Stimulated activated CD4-positive, alpha-beta T cell treated with anti-CD3 and anti-CD28 coated beads, Interleukin-2, amount 100 ng/mL, for 24 hours (primary cell): ENCODE data around the gene GPR78.
"Not testable (repeated sequence)": the region's sequence is repeated elsewhere in the genome, so short reads cannot be mapped to it uniquely, and the experiment has no call there.

Source experiments
- DNase-seq, 2 donors: peaks; one replicate each; pipeline ENCODE4 v3.0.0-alpha.2; 2020

GPR78 gene

GRCh38 chr4:8618961-8619720 is 38.9 kb downstream of the GPR78 start:
- DNase-seq: no peak

DNA sequence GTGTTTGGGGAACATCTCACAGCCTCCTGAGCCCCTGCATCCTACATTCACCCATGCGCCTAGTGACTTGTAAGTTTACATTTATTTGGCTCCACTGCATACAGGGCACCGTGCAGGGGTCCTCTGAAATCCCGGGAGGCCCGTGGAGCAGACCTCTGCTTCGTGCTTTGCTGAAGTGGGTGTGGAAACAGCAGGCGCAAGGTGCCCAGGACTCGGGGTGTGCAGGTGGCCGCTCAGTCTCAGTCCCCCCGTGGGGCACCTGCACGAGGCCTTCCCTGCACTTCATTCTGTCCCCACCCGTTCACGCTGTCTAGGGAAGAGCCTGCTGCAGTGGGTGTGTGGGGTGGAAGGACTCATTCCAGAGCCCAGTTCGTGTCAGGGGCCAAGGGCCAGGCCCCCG is 40.9 kb downstream of the GPR78 start:
- not testable (repeated sequence) for DNase-seq

GRCh38 chr4:8624601-8625272 is 44.5 kb downstream of the GPR78 start:
- not testable (repeated sequence) for DNase-seq

- not testable (repeated sequence) for DNase-seq
These were observed 50.2 kb downstream of the GPR78 start for GRCh38 chr4:8630240-8630905.

DNA sequence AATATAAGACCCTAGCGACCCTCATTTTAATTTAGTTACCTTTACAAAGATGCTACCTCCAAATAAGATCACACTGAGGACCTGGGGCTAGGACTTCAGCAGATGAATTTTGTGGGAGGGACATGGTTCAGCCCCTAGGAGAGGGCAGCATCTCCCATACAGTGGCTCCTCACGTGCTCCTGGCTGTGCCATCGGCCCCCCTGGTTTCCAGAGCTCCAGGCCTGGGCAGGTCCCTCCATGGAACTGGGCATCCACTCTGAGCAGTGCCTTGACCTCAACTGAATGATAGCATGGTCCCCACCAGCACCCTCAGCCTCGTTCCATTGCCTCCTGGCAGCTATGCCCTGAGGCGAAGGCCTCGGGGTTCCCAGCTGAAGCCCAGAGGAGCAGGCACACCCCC is 51.7 kb downstream of the GPR78 start:
- DNase-seq: not testable (repeated sequence)

GRCh38 chr4:8634773-8635172 is 54.6 kb downstream of the GPR78 start:
- DNase-seq: not testable (repeated sequence)

DNA sequence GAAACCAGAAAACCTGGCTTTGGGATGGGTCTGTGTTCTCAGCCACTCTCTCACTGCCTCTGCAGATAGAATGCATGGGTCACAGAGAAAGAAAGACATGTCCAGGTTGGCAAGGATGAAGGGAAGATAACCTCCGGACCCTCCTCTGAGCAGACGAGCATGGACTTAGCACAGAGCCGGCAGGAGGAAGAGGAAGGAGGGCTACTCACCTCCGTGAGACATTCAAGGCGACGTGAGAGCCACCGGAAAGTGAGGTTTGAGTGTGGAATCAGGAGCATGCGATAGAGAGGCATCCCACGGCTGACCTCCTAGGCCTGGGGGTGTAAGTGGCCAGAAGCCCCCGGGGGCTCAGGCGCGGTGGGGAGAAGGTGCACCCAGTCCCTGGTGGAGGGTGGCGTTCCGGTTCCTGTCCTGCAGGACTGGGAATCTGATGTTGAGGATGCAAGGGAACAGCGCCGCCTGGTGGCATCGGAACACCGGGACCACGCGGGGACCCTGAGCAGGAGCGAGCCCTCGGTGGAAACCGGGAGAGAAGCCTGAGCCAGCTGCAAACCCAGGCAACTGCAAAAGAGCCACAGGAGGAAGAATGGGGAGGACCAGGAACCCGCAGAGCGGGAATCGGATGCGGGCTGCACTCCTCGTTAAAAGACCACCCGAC is 55.8 kb downstream of the GPR78 start:
- DNase-seq: not testable (repeated sequence)
